ENCODE measurements around the gene NRG3. TPM values are rescaled to one million over a fixed set of nuclear protein-coding genes. Genes with fewer than 3 reads are reported as not detected.

NRG3 gene
- total and polyA plus RNA-seq, 2 donors (not counting 1 experiment from before 2014, with no cell fraction given): 0.06 TPM; not detected in 1

DNA sequence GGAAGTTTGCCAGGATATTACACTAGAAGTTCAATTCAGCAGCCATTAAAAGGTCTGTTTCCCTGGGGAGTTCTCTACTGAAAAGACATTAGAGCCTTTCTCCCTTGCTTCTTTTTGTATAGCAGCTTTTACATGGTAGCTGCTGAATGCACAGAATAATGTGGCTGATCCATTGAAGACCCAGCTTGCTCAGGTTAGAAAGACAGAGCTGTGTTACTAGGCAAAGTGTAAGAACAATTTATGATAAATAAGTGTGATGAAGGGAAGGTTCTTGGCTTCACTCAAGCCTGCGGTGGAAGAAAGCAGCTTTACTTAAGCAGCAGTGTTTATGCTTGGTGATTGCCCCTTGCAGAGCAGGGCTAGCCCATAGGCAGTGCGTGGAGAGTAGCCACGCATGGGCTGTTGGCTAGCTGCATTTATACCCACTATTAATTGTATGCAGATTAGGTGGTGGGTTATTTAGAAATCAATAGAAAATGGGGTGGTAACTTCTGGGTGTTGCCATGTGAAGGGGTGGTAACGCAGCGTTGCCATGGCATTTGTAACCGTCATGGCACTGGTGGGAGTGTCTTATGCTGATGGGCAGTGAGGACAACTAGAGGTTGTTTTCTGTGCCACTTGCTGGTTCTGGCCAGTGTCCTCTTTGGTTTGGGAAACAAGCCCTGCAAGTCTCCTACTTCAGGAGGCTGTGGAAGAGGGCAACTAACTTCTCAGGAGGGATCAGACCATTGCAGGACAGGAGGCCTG lies 942.9 kb downstream of the NRG3 start:
- peaks cover 0 to 14% (median 0%) of the 10 kb centered on the region in 3 donors for H3K9me3 ChIP-seq (ENCODE audit: control extremely low read depth in 1 of 3, control insufficient read depth in 2 of 3, insufficient read depth in 1 of 3, low read length in 2 of 3)
- WGBS (ENCODE audit: insufficient coverage): 97% methylated on average over 4 of the region's 6 CpGs
- no peak overlapping the region for H3K4me3 ChIP-seq (ENCODE audit: control extremely low read depth in 1 of 5, extremely low read depth in 1 of 5, insufficient read depth in 1 of 5, low read depth in 2 of 5, low read length in 4 of 5)
- H3K79me2 ChIP-seq (ENCODE audit: control insufficient read depth, insufficient read depth, low read length): no peaks in the 10 kb centered on the region
- no peak overlapping the region for H3K9ac ChIP-seq (ENCODE audit: low read length)
- H2AFZ ChIP-seq (ENCODE audit: insufficient read depth, low read depth, low read length, poor library complexity, severe bottlenecking): no peak overlapping the region
- Mint-ChIP-seq H3K4me3 (no peak overlapping the region), H3K4me1 (no peaks in the 10 kb centered on the region), H3K27me3 (no peaks in the 10 kb centered on the region), H3K9me3 (ENCODE audit: insufficient read depth) (no peaks in the 10 kb centered on the region), H3K27ac (no peak overlapping the region)
- no peak for TF ChIP-seq EZH2 (IDR thresholded peaks at IDR 0.05; ENCODE audit: borderline replicate concordance, insufficient read depth, low read depth, low read length, poor library complexity, severe bottlenecking)
- TF ChIP-seq, protein P1, sequence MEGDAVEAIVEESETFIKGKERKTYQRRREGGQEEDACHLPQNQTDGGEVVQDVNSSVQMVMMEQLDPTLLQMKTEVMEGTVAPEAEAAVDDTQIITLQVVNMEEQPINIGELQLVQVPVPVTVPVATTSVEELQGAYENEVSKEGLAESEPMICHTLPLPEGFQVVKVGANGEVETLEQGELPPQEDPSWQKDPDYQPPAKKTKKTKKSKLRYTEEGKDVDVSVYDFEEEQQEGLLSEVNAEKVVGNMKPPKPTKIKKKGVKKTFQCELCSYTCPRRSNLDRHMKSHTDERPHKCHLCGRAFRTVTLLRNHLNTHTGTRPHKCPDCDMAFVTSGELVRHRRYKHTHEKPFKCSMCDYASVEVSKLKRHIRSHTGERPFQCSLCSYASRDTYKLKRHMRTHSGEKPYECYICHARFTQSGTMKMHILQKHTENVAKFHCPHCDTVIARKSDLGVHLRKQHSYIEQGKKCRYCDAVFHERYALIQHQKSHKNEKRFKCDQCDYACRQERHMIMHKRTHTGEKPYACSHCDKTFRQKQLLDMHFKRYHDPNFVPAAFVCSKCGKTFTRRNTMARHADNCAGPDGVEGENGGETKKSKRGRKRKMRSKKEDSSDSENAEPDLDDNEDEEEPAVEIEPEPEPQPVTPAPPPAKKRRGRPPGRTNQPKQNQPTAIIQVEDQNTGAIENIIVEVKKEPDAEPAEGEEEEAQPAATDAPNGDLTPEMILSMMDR (IDR thresholded peaks at IDR 0.05): no peak
- intact Hi-C loops (cut with micrococcal nuclease): no loop called here
- no peaks in the 10 kb centered on the region for H3K4me1 ChIP-seq (ENCODE audit: control insufficient read depth in 2 of 2, insufficient read depth in 2 of 2, low read length in 2 of 2)
- ChIA-PET CTCF (interaction anchor here (1.2 kb wide), 1 partner anchor 10 kb away, joined by 3 read pairs; no protein-coding TSS in a partner anchor), POLR2A (no interaction called here)
- DNase-seq (no peak), ATAC-seq (ENCODE audit: low read depth) (no peak)
- no peak overlapping the region for H3K4me2 ChIP-seq (replicated peaks; ENCODE audit: low read depth, low read length, poor library complexity, severe bottlenecking)
- H3K36me3 ChIP-seq (replicated peaks in 1 of 2; ENCODE audit: control extremely low read depth in 1 of 2, control insufficient read depth in 1 of 2, extremely low read depth in 1 of 2, insufficient read depth in 2 of 2, low read length in 1 of 2): no peaks in the 10 kb centered on the region
- H4K20me1 ChIP-seq (ENCODE audit: control insufficient read depth, insufficient read depth, low read length, poor library complexity, severe bottlenecking): no peaks in the 10 kb centered on the region
- no peak overlapping the region for H3K27ac ChIP-seq (ENCODE audit: low read length in 2 of 2)
- no peaks in the 10 kb centered on the region for H3K27me3 ChIP-seq (replicated peaks in 1 of 4; ENCODE audit: control extremely low read depth in 1 of 4, control insufficient read depth in 3 of 4, insufficient read depth in 4 of 4, low read length in 3 of 4)

DNA sequence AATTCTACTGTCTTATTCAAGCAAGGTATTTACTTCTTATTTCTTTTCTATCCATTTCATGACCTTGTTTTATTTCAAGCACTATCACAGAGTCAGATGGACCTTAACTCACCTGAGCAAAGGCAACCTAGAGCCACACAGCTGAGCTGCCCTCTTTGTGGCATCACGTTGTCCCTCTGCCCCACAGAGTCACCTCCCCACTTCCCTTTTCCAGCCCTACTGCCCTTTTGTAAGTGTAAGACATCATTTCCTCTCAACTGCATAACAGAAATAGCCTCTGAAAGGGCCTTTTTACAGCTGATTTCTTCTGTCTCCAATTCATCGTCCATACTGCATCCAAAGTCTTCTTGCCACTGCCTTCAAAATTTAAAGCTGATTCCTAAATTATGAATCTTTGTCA lies 946.0 kb downstream of the NRG3 start:
- no peaks in the 10 kb centered on the region for H3K4me1 Mint-ChIP-seq
- TF ChIP-seq EZH2 (IDR thresholded peaks at IDR 0.05; ENCODE audit: borderline replicate concordance, insufficient read depth, low read depth, low read length, poor library complexity, severe bottlenecking): no peak
- TF ChIP-seq, protein P1 (IDR thresholded peaks at IDR 0.05): no peak
- no peaks in the 10 kb centered on the region for H4K20me1 ChIP-seq (ENCODE audit: control insufficient read depth, insufficient read depth, low read length, poor library complexity, severe bottlenecking)
- POLR2A ChIA-PET: no interaction called here
- H3K4me3 ChIP-seq (ENCODE audit: control extremely low read depth in 1 of 5, extremely low read depth in 1 of 5, insufficient read depth in 1 of 5, low read depth in 2 of 5, low read length in 4 of 5): no peak overlapping the region
- no peaks in the 10 kb centered on the region for H3K9me3 Mint-ChIP-seq (ENCODE audit: insufficient read depth)
- CTCF ChIA-PET: no interaction called here
- no peak overlapping the region for H3K9ac ChIP-seq (ENCODE audit: low read length)
- WGBS (ENCODE audit: insufficient coverage): 0% methylated on average over 1 of the region's 2 CpGs
- H3K27ac Mint-ChIP-seq: no peak overlapping the region
- H3K9me3 ChIP-seq (ENCODE audit: control extremely low read depth in 1 of 3, control insufficient read depth in 2 of 3, insufficient read depth in 1 of 3, low read length in 2 of 3): peaks cover 0 to 12% (median 0%) of the 10 kb centered on the region in 3 donors
- ATAC-seq (ENCODE audit: low read depth) (no peak), DNase-seq (no peak)
- no peak overlapping the region for H3K4me2 ChIP-seq (replicated peaks; ENCODE audit: low read depth, low read length, poor library complexity, severe bottlenecking)
- no peak overlapping the region for H3K4me3 Mint-ChIP-seq
- H3K4me1 ChIP-seq (ENCODE audit: control insufficient read depth in 2 of 2, insufficient read depth in 2 of 2, low read length in 2 of 2): no peaks in the 10 kb centered on the region
- no peaks in the 10 kb centered on the region for H3K27me3 ChIP-seq (replicated peaks in 1 of 4; ENCODE audit: control extremely low read depth in 1 of 4, control insufficient read depth in 3 of 4, insufficient read depth in 4 of 4, low read length in 3 of 4)
- H3K36me3 ChIP-seq (replicated peaks in 1 of 2; ENCODE audit: control extremely low read depth in 1 of 2, control insufficient read depth in 1 of 2, extremely low read depth in 1 of 2, insufficient read depth in 2 of 2, low read length in 1 of 2): no peaks in the 10 kb centered on the region
- intact Hi-C loops (cut with micrococcal nuclease): no loop called here
- no peak overlapping the region for H2AFZ ChIP-seq (ENCODE audit: insufficient read depth, low read depth, low read length, poor library complexity, severe bottlenecking)
- no peaks in the 10 kb centered on the region for H3K79me2 ChIP-seq (ENCODE audit: control insufficient read depth, insufficient read depth, low read length)
- no peaks in the 10 kb centered on the region for H3K27me3 Mint-ChIP-seq
- H3K27ac ChIP-seq (ENCODE audit: low read length in 2 of 2): no peak overlapping the region
